Stimulated activated CD8-positive, alpha-beta memory T cell treated with anti-CD3 and anti-CD28 coated beads, Interleukin-4, amount 100 ng/mL, for 1 hour (primary cell): ENCODE measurements around the gene PTPRR.

Experiments used
- DNase-seq, 2 donors: peaks; one replicate each; pipeline ENCODE4 v3.0.0-alpha.2; 2020; ENCODE audit warnings: low read depth in 2 of 2, low spot score in 1 of 2

The PTPRR gene

GRCh38 chr12:70648831-70649230, 271.7 kb downstream of the PTPRR start:
- DNase-seq = no peak

- no peak for DNase-seq
Observed at GRCh38 chr12:70648191-70648590, 272.3 kb downstream of the PTPRR start.

- DNase-seq = no peak
Observed at GRCh38 chr12:70646850-70647249, 273.7 kb downstream of the PTPRR start.

GRCh38 chr12:70645494-70646317, 274.8 kb downstream of the PTPRR start:
- DNase-seq = no peak

DNA sequence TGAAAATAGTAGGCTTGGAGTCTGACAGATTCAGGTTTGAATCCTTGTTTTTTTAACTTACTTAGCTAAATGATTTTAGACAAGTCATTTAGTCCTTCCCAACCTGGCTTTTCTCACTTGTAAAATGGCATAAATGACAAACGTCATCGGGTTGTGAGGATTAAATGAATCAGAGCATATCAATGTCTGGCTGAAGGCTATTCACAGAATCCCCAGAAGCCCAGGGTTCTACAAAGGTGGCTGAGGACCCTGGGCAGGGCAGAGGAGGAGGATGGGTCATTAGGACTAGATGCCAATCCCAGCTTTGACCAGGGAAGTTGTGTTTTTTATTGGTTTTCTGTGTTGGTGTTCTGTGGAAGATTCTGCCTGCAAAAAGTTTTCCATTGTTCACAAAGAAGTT, 275.7 kb downstream of the PTPRR start:
- no peak for DNase-seq

DNA sequence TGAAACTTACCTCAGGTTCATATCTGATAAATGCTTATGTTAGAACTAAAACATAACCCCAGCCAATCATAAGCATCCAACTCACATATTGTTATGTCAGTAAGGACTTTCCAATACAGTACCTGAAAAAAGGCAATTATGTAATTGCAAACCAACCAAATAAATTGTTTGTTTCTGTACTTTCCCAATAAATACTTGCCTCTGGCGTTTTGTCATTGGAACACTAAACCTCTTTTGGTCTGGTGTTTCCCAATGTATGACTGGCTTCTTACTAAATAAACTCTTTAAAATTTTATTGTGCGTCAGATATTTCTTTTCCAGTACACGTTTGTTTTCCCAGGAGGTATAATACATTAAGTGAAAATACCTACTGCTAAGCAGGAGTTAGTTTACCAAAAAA, 276.6 kb downstream of the PTPRR start:
- DNase-seq = no peak

GRCh38 chr12:70641691-70642090, 278.8 kb downstream of the PTPRR start:
- DNase-seq = no peak

GRCh38 chr12:70640901-70641300, 279.6 kb downstream of the PTPRR start:
- DNase-seq = no peak

GRCh38 chr12:70639535-70639934, 281.0 kb downstream of the PTPRR start:
- no peak for DNase-seq

DNA sequence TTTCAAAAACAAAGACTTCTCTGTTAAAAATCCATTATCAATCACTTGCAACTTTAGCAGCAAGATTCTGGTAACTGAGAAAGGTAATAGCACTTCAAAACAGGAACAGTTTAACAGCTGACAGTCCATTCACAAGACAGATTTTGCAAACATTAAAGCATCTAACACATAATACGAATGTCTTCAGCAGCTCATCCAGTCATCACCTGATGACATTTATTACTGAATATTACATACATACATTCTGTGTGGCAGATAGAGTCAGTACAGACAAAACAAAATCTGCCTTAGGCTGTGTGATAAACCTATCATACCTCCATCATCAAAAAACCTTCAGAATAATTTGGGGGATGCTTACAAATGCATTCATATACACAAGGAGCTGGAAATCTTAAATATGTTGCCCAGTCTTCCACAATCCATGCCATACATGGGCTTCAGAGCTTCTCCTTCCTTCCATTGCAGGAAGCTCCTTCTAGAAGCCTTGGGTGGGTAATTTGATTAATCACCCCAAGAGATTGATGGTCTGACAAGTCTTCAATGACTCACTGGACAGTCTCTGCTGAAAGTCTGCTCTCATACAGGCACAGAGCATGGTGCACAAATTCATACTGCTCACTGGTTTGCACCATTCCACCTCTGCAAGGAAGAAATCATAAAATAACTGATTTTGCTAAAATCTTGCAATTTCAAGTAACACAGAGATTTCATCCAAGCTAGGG, 281.7 kb downstream of the PTPRR start:
- DNase-seq = no peak

DNA sequence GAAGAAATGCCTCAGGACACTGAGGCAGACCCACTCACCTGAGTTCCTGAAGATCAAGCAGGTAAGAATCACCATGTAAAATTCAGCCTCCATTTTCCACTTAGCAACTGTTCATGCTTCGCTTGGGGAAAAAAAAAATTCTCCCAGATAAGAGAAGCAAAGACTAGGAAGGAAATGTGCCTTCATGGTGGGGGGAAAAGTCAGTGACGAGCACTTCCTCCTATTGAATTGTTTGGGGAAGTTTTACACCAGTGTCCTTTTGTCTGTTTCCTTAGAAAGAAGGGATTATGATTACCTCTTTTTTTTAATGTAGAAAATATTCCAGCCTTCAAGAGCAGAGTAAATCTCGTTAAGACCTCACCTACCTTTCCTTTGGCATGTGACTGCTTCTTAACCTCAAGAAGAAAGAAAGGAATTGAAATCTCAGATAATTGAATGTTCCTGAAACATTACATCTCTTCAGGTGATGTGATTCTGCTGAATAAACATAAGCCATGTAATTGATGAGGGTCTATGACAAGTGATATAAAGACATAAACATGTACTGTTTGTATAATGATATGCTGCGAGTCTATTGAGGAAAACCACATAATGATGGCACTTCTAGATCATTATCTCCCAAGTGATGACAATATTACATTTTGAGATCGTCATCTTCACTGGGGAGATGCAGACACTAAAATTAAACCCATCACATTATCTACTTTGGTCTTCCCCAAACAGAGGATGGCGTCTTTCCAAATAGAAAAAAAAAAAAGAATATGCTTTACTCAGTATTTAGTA, 283.0 kb downstream of the PTPRR start, which contains the start of gene PTPRB:
Gene PTPRB (minus strand): TSS at position 127 of the 783 bp plus-strand sequence. CDS start 34 bp downstream, at position 93.
- DNase-seq = no peak

DNA sequence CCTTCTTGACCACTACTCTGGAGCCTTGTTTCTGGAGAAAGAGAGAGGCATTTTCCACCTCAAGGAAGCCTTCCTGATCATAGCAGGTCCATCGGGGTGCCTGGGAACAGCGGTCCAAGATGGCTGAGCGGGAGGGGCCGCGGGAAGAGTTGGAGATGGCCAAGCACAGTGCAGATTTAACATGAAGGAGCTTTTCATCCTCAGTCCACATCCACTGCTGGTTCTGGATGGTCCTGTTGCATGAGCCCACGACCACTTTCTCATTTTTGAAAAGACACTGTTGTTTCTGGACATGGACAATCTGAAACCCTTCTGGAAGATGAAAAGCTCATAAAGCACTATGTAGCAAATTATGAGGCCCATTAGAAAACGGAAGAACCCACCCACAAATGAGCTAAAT, 284.8 kb downstream of the PTPRR start:
- DNase-seq = no peak

- DNase-seq = no peak
Observed at GRCh38 chr12:70628701-70629480, 291.6 kb downstream of the PTPRR start.

DNA sequence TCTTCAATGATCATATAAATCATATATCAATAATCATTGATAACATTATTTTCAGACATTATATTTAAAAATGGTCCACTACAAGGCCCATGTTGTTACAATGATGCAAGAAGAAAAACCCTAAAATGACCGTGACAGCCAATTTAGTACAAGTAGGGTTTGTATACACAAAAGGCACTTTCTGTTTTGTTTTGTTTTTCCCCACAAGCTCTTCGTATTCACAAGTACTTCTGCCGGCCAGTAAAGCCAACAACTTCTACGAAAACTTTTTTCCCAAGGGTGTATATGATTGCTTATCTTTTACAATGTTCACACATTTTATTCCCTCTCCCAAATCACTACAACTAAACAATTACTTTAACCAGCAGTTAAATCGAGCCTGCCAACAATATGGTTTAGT, 292.9 kb downstream of the PTPRR start:
- no peak for DNase-seq

- DNase-seq = no peak
Observed at GRCh38 chr12:70626180-70626579, 294.4 kb downstream of the PTPRR start.

GRCh38 chr12:70619471-70620152, 300.9 kb downstream of the PTPRR start:
- DNase-seq = no peak

DNA sequence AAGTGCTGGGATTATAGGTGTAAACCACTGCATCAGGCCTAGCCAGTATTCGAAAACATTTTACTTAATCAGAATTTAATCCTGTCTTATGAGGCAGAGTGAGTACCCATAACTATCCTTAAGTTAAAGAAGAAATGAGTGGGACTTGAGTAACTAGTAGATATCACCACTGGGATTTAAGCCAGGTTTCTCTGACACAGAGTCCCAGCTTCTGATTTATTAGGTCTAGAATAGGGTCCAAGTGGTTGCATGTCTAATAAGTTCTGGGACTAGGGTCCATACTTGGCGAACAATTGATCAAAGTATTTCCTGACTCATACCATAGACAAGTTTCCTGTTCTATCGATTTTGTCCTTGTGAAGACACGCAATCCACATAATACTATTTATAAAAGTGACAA, 302.2 kb downstream of the PTPRR start:
- no peak for DNase-seq

GRCh38 chr12:70617450-70617849, 303.1 kb downstream of the PTPRR start:
- no peak for DNase-seq

- DNase-seq = no peak
Observed at GRCh38 chr12:70615174-70615866, 305.2 kb downstream of the PTPRR start.
